Left cardiac atrium (tissue), 4 donors: Measurements from ENCODE around the gene UBASH3A. TPM values are rescaled to one million over a fixed set of nuclear protein-coding genes. Genes with fewer than 3 reads are reported as not detected.
"Not testable (repeated sequence)": the region's sequence is repeated elsewhere in the genome, so short reads cannot be mapped to it uniquely, and the experiment has no call there.

ENCODE experiments used
- ATAC-seq, 2 donors: fragments of 200-7000 bp; cut with Tn5 transposase; one replicate each; pipeline ENCODE4 v1.9.1; 2020; ENCODE audit warnings: mild to moderate bottlenecking in 2 of 2, moderate library complexity in 2 of 2
- DNase-seq: peaks from one replicate; pipeline ENCODE4 v3.0.0-alpha.2; 2020
- intact Hi-C, 2 donors: fragments of 100-400 bp; cut with DNase I; formaldehyde crosslinking; loops; one replicate each; pipeline versions ENCODE4 v1.14.1 to v1.15.1; 2022 to 2023
- total RNA-seq, 2 donors: library from RNA; stranded (reverse); fragmentation: NEBNext Ultra II Directional; extraction: Animal tissue kit (Norgen Biotek cat#: 25700); gene quantifications; one replicate each; pipeline ENCODE4 v1.2.1, GENCODE V29; 2021
- donor health status: DM: no; HTN: yes; CAD: no.
- donor health status: DM: no; HTN: yes; CAD: no; lungs with severe emphysema.
- donor health status: DM: yes; HTN: yes; CAD: no.
- donor health status: Dilated cardiomyopathy.

Gene UBASH3A
- total RNA-seq, 2 donors from 2014 or later: 0.44 to 0.47 TPM

GRCh38 chr21:42455754-42456440 lies 52.2 kb downstream of the UBASH3A start:
- ATAC-seq: no peak
- DNase-seq: no peak
- intact Hi-C loops: no loop called here

- DNase-seq (no peak), ATAC-seq (no peak)
These were observed 52.8 kb downstream of the UBASH3A start for GRCh38 chr21:42456457-42456856.

GRCh38 chr21:42459082-42459460 lies 55.4 kb downstream of the UBASH3A start:
- ATAC-seq (no peak), DNase-seq (no peak)
- intact Hi-C loops: no loop called here

More at GRCh38 chr21:42456457-42456856, 52.8 kb downstream of the UBASH3A start:
- intact Hi-C loops: no loop called here

GRCh38 chr21:42459546-42460215 lies 56.0 kb downstream of the UBASH3A start:
- intact Hi-C loops: no loop called here
- no peak for ATAC-seq
- no peak for DNase-seq

GRCh38 chr21:42460391-42461184 lies 56.9 kb downstream of the UBASH3A start:
- ATAC-seq (no peak), DNase-seq (no peak)
- intact Hi-C loops: no loop called here

- DNase-seq: no peak
- intact Hi-C loops: no loop called here
These were observed 57.5 kb downstream of the UBASH3A start for GRCh38 chr21:42461185-42461520.

GRCh38 chr21:42461881-42462877 lies 58.5 kb downstream of the UBASH3A start:
- DNase-seq: no peak
- ATAC-seq: no peak
- intact Hi-C loops: no loop called here

More at GRCh38 chr21:42461185-42461520, 57.5 kb downstream of the UBASH3A start:
- ATAC-seq: no peak

- intact Hi-C loops: no loop called here
- ATAC-seq (peak; percentile 17 to 42), DNase-seq (no peak)
These were observed 60.3 kb downstream of the UBASH3A start for GRCh38 chr21:42463861-42464515.

GRCh38 chr21:42465008-42465802 lies 61.5 kb downstream of the UBASH3A start:
- ATAC-seq: no peak
- DNase-seq: no peak
- intact Hi-C loops: no loop called here

GRCh38 chr21:42465803-42466127 lies 62.1 kb downstream of the UBASH3A start:
- no peak for DNase-seq
- no peak for ATAC-seq
- intact Hi-C loops: no loop called here

- intact Hi-C loops: no loop called here
- ATAC-seq: no peak
- no peak for DNase-seq
These were observed 63.0 kb downstream of the UBASH3A start for GRCh38 chr21:42466700-42467099.

GRCh38 chr21:42467140-42467983 lies 63.7 kb downstream of the UBASH3A start:
- DNase-seq (no peak), ATAC-seq (peak; percentile 67 to 69)
- intact Hi-C loops: no loop called here

- DNase-seq (no peak), ATAC-seq (no peak)
- intact Hi-C loops: no loop called here
These were observed 64.9 kb downstream of the UBASH3A start for GRCh38 chr21:42468491-42469131.

- intact Hi-C loops: no loop called here
These were observed 65.6 kb downstream of the UBASH3A start for GRCh38 chr21:42469272-42469671.

GRCh38 chr21:42469726-42470125 lies 66.0 kb downstream of the UBASH3A start:
- ATAC-seq, DNase-seq, intact Hi-C loops: not testable (repeated sequence)

More at GRCh38 chr21:42469272-42469671, 65.6 kb downstream of the UBASH3A start:
- DNase-seq (no peak), ATAC-seq (no peak)

GRCh38 chr21:42471206-42471605 lies 67.5 kb downstream of the UBASH3A start:
- intact Hi-C loops: no loop called here
- no peak for DNase-seq
- ATAC-seq: no peak
